HG02623 (cell line): Measurements from ENCODE around the gene CADPS2.
"Not testable (repeated sequence)": the region's sequence is repeated elsewhere in the genome, so short reads cannot be mapped to it uniquely, and the experiment has no call there.

Source experiments
- ATAC-seq: cut with Tn5 transposase; IDR thresholded peaks from one replicate; pipeline ENCODE4 v1.9.1; 2021; ENCODE audit warnings: moderate library complexity; ENCODE audit not compliant: unreplicated experiment

CADPS2 gene

GRCh38 chr7:122677149-122677548 is 209.1 kb downstream of the CADPS2 start:
- ATAC-seq, result no peak

- no peak for ATAC-seq
These were observed 209.8 kb downstream of the CADPS2 start for GRCh38 chr7:122676466-122676865.

GRCh38 chr7:122675621-122676020 is 210.6 kb downstream of the CADPS2 start:
- ATAC-seq, result no peak

GRCh38 chr7:122675011-122675410 is 211.2 kb downstream of the CADPS2 start:
- ATAC-seq, result no peak

GRCh38 chr7:122674502-122674901 is 211.8 kb downstream of the CADPS2 start:
- no peak for ATAC-seq

GRCh38 chr7:122673951-122674350 is 212.3 kb downstream of the CADPS2 start:
- no peak for ATAC-seq

- no peak for ATAC-seq
These were observed 213.7 kb downstream of the CADPS2 start for GRCh38 chr7:122672536-122672935.

- ATAC-seq, result no peak
These were observed 222.5 kb downstream of the CADPS2 start for GRCh38 chr7:122663733-122664132.

GRCh38 chr7:122658856-122659255 is 227.4 kb downstream of the CADPS2 start:
- ATAC-seq, result no peak

- no peak for ATAC-seq
These were observed 232.6 kb downstream of the CADPS2 start for GRCh38 chr7:122653685-122654084.

GRCh38 chr7:122652876-122653275 is 233.4 kb downstream of the CADPS2 start:
- no peak for ATAC-seq

- ATAC-seq, result no peak
These were observed 234.8 kb downstream of the CADPS2 start for GRCh38 chr7:122651451-122651850.

- ATAC-seq, result no peak
These were observed 243.0 kb downstream of the CADPS2 start for GRCh38 chr7:122643250-122643649.

- ATAC-seq, result no peak
These were observed 247.8 kb downstream of the CADPS2 start for GRCh38 chr7:122638459-122638858.

GRCh38 chr7:122637784-122638183 is 248.5 kb downstream of the CADPS2 start:
- ATAC-seq, result no peak

- ATAC-seq, result not testable (repeated sequence)
These were observed 250.8 kb downstream of the CADPS2 start for GRCh38 chr7:122635481-122635880.

- ATAC-seq, result no peak
These were observed 252.8 kb downstream of the CADPS2 start for GRCh38 chr7:122633472-122633871.

- no peak for ATAC-seq
These were observed 254.0 kb downstream of the CADPS2 start for GRCh38 chr7:122632238-122632637.

- no peak for ATAC-seq
These were observed 256.8 kb downstream of the CADPS2 start for GRCh38 chr7:122629412-122629953.

GRCh38 chr7:122628651-122629411 is 257.4 kb downstream of the CADPS2 start:
- ATAC-seq, result no peak

GRCh38 chr7:122626785-122627184 is 259.5 kb downstream of the CADPS2 start:
- ATAC-seq, result no peak

- no peak for ATAC-seq
These were observed 263.6 kb downstream of the CADPS2 start for GRCh38 chr7:122622682-122623081.

- ATAC-seq, result no peak
These were observed 266.6 kb downstream of the CADPS2 start for GRCh38 chr7:122619664-122620063.
